ENCODE results near the gene FBXO3.

Gene FBXO3

GRCh38 chr11:33713856-33714398 is 60.4 kb downstream of the FBXO3 start:
- H3K9ac ChIP-seq (ENCODE audit: low read length): no peak overlapping the region
- no peaks in the 10 kb centered on the region for H3K36me3 ChIP-seq (ENCODE audit: low read length)
- no peaks in the 10 kb centered on the region for H3F3A ChIP-seq (ENCODE audit: insufficient read depth)
- TF ChIP-seq, protein P1, sequence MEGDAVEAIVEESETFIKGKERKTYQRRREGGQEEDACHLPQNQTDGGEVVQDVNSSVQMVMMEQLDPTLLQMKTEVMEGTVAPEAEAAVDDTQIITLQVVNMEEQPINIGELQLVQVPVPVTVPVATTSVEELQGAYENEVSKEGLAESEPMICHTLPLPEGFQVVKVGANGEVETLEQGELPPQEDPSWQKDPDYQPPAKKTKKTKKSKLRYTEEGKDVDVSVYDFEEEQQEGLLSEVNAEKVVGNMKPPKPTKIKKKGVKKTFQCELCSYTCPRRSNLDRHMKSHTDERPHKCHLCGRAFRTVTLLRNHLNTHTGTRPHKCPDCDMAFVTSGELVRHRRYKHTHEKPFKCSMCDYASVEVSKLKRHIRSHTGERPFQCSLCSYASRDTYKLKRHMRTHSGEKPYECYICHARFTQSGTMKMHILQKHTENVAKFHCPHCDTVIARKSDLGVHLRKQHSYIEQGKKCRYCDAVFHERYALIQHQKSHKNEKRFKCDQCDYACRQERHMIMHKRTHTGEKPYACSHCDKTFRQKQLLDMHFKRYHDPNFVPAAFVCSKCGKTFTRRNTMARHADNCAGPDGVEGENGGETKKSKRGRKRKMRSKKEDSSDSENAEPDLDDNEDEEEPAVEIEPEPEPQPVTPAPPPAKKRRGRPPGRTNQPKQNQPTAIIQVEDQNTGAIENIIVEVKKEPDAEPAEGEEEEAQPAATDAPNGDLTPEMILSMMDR (IDR thresholded peaks at IDR 0.05; ENCODE audit: insufficient read depth, low read length, poor library complexity, severe bottlenecking): no peak
- TF ChIP-seq EZH2phosphoT487 (conservative IDR thresholded peaks at IDR 0.05; ENCODE audit: low read length): no peak
- no peaks in the 10 kb centered on the region for H3K9me3 ChIP-seq (ENCODE audit: insufficient read depth, low read length)
- H2AFZ ChIP-seq (ENCODE audit: low read depth, low read length, severe bottlenecking): no peak overlapping the region
- H3K79me2 ChIP-seq (ENCODE audit: insufficient read depth, low read length): no peaks in the 10 kb centered on the region
- no peak overlapping the region for H3K4me3 ChIP-seq (ENCODE audit: insufficient read depth, low read length, poor library complexity, severe bottlenecking)
- no peak overlapping the region for H3K4me2 ChIP-seq (ENCODE audit: low read depth, low read length, poor library complexity, severe bottlenecking)
- no peak overlapping the region for H3K27ac ChIP-seq (ENCODE audit: low read depth, low read length)
- H4K20me1 ChIP-seq (ENCODE audit: low read depth, low read length): no peaks in the 10 kb centered on the region
- no peaks in the 10 kb centered on the region for H3K9me2 ChIP-seq (replicated peaks; ENCODE audit: insufficient read depth, low read length)
- H3K27me3 ChIP-seq (ENCODE audit: low read length): no peaks in the 10 kb centered on the region

GRCh38 chr11:33713151-33713855 is 61.0 kb downstream of the FBXO3 start:
- H3K27me3 ChIP-seq (ENCODE audit: low read length): no peaks in the 10 kb centered on the region
- H3K9me2 ChIP-seq (replicated peaks; ENCODE audit: insufficient read depth, low read length): no peaks in the 10 kb centered on the region
- H3K4me2 ChIP-seq (ENCODE audit: low read depth, low read length, poor library complexity, severe bottlenecking): no peak overlapping the region
- no peaks in the 10 kb centered on the region for H4K20me1 ChIP-seq (ENCODE audit: low read depth, low read length)
- no peaks in the 10 kb centered on the region for H3K79me2 ChIP-seq (ENCODE audit: insufficient read depth, low read length)
- H3K4me3 ChIP-seq (ENCODE audit: insufficient read depth, low read length, poor library complexity, severe bottlenecking): no peak overlapping the region
- H3K9ac ChIP-seq (ENCODE audit: low read length): no peak overlapping the region
- H3K27ac ChIP-seq (ENCODE audit: low read depth, low read length): no peak overlapping the region
- no peak overlapping the region for H2AFZ ChIP-seq (ENCODE audit: low read depth, low read length, severe bottlenecking)
- no peaks in the 10 kb centered on the region for H3K9me3 ChIP-seq (ENCODE audit: insufficient read depth, low read length)
- no peaks in the 10 kb centered on the region for H3F3A ChIP-seq (ENCODE audit: insufficient read depth)
- TF ChIP-seq, protein P1 (IDR thresholded peaks at IDR 0.05; ENCODE audit: insufficient read depth, low read length, poor library complexity, severe bottlenecking): no peak
- TF ChIP-seq EZH2phosphoT487 (conservative IDR thresholded peaks at IDR 0.05; ENCODE audit: low read length): no peak
- H3K36me3 ChIP-seq (ENCODE audit: low read length): no peaks in the 10 kb centered on the region

DNA sequence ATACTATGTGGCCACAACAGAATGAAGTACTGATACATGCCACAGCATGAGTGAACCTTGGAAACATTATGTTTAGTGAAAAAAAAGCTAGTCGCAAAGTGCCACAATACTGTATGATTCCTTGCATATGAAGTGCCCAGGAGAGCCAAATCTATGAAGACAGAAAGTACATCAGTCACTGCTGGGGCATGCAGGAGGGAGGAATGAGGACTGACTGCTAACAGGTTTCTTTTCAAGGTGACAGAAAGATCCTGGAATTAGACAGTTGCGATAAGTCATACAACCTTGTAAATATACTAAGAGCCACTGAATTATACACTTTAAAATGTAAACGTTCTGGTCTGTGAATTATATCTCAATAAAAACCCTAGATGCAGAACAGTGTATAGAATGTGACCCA is 61.9 kb downstream of the FBXO3 start:
- Histone ChIP-seq H3K79me2 (ENCODE audit: insufficient read depth, low read length) (no peaks in the 10 kb centered on the region), H3K9me2 (replicated peaks; ENCODE audit: insufficient read depth, low read length) (no peaks in the 10 kb centered on the region), H3K4me2 (ENCODE audit: low read depth, low read length, poor library complexity, severe bottlenecking) (no peak overlapping the region), H3K27ac (ENCODE audit: low read depth, low read length) (no peak overlapping the region), H3K9me3 (ENCODE audit: insufficient read depth, low read length) (no peaks in the 10 kb centered on the region), H3K27me3 (ENCODE audit: low read length) (no peaks in the 10 kb centered on the region), H2AFZ (ENCODE audit: low read depth, low read length, severe bottlenecking) (no peak overlapping the region), H3K36me3 (ENCODE audit: low read length) (no peaks in the 10 kb centered on the region), H3K4me3 (ENCODE audit: insufficient read depth, low read length, poor library complexity, severe bottlenecking) (no peak overlapping the region), H3K9ac (ENCODE audit: low read length) (no peak overlapping the region), H4K20me1 (ENCODE audit: low read depth, low read length) (no peaks in the 10 kb centered on the region), H3F3A (ENCODE audit: insufficient read depth) (no peaks in the 10 kb centered on the region)
- no peak for TF ChIP-seq EZH2phosphoT487 (conservative IDR thresholded peaks at IDR 0.05; ENCODE audit: low read length)
- TF ChIP-seq, protein P1 (IDR thresholded peaks at IDR 0.05; ENCODE audit: insufficient read depth, low read length, poor library complexity, severe bottlenecking): no peak
